Epithelial cell of esophagus (primary cell): ENCODE measurements around the gene PIWIL1.

Experiments used
- DNase-seq: peaks from one replicate; pipeline ENCODE4 v3.0.0; 2010; ENCODE audit warnings: low read depth
- H3K4me3 ChIP-seq: 2 replicates; pipeline ENCODE4 v1.5.1; 2011; ENCODE audit warnings: mild to moderate bottlenecking, low read length, control low read depth
- TF ChIP-seq, protein P1 (sequence below): IDR thresholded peaks from 2 replicates; pipeline ENCODE4 v1.5.1; 2011; ENCODE audit warnings: low read depth, mild to moderate bottlenecking, low read length, control low read depth, inconsistent platforms; ENCODE audit not compliant: insufficient read depth; ENCODE audit errors: missing control alignments

PIWIL1 gene

DNA sequence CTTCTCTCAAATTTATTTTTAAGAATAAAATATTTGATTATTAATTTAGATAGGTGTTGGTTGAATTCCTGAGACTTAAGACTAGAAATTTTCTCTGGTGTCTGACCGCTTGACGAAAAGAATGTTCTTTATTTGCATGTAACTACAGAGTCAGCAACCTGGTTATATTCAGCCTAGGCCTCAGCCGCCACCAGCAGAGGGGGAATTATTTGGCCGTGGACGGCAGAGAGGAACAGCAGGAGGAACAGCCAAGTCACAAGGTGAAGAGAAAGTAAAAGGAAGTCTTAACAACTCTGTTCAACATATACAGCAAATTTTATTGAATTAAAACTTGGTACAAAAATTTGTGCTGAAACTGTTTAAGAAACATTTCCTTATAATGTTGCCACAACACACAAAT lies 5.2 kb downstream of the PIWIL1 start:
- TF ChIP-seq, protein P1, sequence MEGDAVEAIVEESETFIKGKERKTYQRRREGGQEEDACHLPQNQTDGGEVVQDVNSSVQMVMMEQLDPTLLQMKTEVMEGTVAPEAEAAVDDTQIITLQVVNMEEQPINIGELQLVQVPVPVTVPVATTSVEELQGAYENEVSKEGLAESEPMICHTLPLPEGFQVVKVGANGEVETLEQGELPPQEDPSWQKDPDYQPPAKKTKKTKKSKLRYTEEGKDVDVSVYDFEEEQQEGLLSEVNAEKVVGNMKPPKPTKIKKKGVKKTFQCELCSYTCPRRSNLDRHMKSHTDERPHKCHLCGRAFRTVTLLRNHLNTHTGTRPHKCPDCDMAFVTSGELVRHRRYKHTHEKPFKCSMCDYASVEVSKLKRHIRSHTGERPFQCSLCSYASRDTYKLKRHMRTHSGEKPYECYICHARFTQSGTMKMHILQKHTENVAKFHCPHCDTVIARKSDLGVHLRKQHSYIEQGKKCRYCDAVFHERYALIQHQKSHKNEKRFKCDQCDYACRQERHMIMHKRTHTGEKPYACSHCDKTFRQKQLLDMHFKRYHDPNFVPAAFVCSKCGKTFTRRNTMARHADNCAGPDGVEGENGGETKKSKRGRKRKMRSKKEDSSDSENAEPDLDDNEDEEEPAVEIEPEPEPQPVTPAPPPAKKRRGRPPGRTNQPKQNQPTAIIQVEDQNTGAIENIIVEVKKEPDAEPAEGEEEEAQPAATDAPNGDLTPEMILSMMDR: no peak
- no peak for DNase-seq
- no peak overlapping the region for H3K4me3 ChIP-seq

DNA sequence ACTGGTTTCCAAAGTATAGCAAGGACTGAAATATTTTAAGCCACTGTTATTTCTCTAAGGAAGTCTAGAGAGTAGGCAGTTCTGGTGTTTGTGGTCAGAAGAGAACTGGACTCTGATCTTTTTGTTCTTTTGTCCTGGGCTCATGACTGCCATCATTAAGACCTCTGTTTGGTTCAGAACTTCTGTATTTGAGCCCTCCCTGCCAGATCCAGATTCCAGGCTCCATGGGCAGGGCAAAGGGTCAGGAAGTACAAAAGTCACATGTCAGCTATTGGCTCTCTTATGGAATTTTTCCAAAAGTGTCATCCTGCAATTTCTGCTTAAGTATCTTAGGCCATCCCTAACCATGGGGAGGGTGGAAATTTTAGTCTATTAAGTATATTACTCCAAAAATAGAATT lies 6.8 kb downstream of the PIWIL1 start:
- H3K4me3 ChIP-seq: no peak overlapping the region
- DNase-seq: no peak
- TF ChIP-seq, protein P1: no peak

DNA sequence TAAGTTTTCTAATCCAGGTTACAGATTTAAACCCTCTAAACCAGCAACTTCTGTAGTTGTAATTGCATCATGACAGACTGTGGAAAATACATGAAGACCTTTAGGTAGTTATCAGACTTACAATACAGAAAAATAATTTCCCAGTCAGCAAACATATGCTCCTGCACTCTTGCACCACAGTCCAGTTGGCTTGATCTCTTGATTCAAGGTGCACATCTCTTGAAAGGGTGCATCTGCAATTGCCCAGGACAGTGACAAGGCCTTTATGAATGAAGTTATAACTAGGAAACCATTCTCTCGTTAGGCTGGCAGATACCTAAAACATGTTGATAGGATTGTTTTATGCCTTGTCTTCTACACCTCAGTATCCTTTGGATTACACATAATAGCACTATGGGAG lies 7.6 kb downstream of the PIWIL1 start:
- no peak overlapping the region for H3K4me3 ChIP-seq
- no peak for DNase-seq
- TF ChIP-seq, protein P1: no peak

DNA sequence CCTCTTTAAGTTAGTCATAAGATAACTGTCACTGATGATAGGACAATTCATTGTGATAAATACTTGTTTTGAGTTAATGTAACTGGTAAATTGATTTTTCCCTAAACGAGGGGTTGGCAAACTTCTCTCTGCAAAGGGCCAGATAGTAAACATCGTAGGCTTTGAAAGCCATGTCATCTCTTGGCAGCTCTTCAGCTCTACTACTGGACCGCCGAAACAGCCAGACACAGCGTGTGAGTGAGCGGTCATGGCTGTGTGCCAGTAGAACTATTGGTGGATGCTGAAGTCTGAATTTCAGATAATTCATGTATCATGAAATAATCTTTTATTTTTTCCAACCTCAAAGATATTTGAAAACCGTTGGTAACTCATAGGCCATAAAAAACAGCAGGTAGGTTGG lies 9.9 kb downstream of the PIWIL1 start:
- TF ChIP-seq, protein P1: no peak
- no peak for DNase-seq
- no peak overlapping the region for H3K4me3 ChIP-seq

DNA sequence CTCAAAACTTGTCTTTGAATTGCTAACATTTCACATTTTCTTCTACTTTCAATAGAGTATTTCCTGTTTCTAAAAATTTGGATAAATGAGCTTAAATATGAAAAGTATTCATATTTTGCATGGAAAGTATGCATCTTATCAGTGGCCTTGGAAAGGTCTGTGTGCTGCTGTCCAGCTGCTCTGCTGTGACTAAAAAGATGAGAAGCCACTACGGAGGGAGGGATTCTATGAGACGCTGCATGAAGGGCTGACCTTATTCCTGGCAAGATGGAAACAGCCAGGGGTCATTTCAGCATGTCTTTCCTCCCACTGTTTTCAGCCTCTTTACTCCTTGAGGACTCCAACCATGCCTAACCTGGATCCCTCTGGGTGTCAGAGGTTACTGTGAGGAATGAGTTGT lies 13.0 kb downstream of the PIWIL1 start:
- TF ChIP-seq, protein P1: no peak
- H3K4me3 ChIP-seq: no peak overlapping the region
- no peak for DNase-seq

DNA sequence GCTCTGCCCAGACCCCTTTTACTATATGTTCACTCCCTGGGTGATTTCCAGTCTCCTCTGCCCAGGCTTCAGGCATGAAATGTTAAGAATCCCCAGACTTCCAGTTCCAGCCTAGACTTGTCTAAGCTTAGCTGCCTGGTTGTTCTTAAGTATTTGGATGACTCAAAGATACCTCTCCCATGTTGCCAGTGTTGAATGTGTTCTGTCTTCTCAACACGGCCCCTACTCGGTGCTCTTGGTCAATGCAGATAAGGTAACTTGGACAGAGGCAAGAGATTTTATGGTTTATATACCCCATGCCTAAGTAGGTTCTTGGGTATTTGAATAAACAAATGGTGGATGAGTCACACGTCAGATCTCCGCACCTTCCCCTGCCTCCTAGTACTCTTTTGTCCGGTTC lies 13.6 kb downstream of the PIWIL1 start:
- peak; percentile 71 for DNase-seq
- TF ChIP-seq, protein P1: no peak
- H3K4me3 ChIP-seq: no peak overlapping the region

DNA sequence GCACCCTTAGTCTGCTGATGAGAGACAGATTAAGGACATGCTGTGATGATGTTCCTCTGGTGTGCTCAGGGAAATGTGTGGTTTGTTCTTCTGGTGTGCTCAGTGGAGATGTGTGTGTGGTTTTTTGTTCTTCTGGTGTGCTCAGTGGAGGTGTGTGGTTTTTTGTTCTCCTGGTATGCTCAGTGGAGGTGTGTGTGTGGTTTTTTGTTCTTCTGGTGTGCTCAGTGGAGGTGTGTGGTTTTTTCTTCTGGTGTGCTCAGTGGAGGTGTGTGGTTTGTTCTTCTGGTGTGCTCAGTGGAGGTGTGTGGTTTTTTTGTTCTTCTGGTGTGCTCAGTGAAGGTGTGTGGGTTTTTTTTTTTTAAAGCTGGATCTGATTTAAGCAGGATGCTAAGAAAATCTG lies 15.4 kb downstream of the PIWIL1 start:
- DNase-seq: no peak
- TF ChIP-seq, protein P1: no peak
- no peak overlapping the region for H3K4me3 ChIP-seq
